AG09319 (cell line): Measurements from ENCODE around the gene LYRM7.
"Not testable (repeated sequence)": the region's sequence is repeated elsewhere in the genome, so short reads cannot be mapped to it uniquely, and the experiment has no call there.

ENCODE experiments used
- DNase-seq: peaks from one replicate; pipeline ENCODE4 v3.0.0-alpha.2; 2010; ENCODE audit warnings: low read depth; ENCODE audit errors: extremely low read depth
- CTCF ChIP-seq: IDR thresholded peaks from 2 replicates; pipeline ENCODE4 v1.5.1; 2011; ENCODE audit warnings: low read depth, mild to moderate bottlenecking, inconsistent platforms, low read length, moderate library complexity

LYRM7 gene

GRCh38 chr5:131182839-131183238 lies 12.1 kb downstream of the LYRM7 start:
- no peak for DNase-seq

GRCh38 chr5:131185523-131186104 lies 14.9 kb downstream of the LYRM7 start:
- DNase-seq: no peak
- TF ChIP-seq CTCF: no peak

More at GRCh38 chr5:131182839-131183238, 12.1 kb downstream of the LYRM7 start:
- no peak for TF ChIP-seq CTCF

GRCh38 chr5:131186561-131187256 lies 16.0 kb downstream of the LYRM7 start:
- DNase-seq: no peak
- no peak for TF ChIP-seq CTCF

GRCh38 chr5:131193106-131193505 lies 22.4 kb downstream of the LYRM7 start:
- no peak for DNase-seq
- no peak for TF ChIP-seq CTCF

GRCh38 chr5:131193897-131194296 lies 23.2 kb downstream of the LYRM7 start:
- DNase-seq: not testable (repeated sequence)

- TF ChIP-seq CTCF: no peak
- DNase-seq: no peak
Observed at GRCh38 chr5:131194725-131195124, 24.0 kb downstream of the LYRM7 start.

GRCh38 chr5:131195696-131196095 lies 25.0 kb downstream of the LYRM7 start:
- no peak for DNase-seq
- no peak for TF ChIP-seq CTCF

GRCh38 chr5:131196331-131196730 lies 25.6 kb downstream of the LYRM7 start:
- TF ChIP-seq CTCF: no peak
- no peak for DNase-seq
